NCI-H146 treated with DMSO at 0.1 percent for 48 hours (cell line): ENCODE measurements around the gene TBC1D16.
A peak's percentile ranks its signal among the peaks of the same experiment; 100 is the strongest.
"Not testable (repeated sequence)": the region's sequence is repeated elsewhere in the genome, so short reads cannot be mapped to it uniquely, and the experiment has no call there.

ENCODE experiments used
- DNase-seq: peaks from one replicate; lab custom pipeline; 2025; ENCODE audit not compliant: unreplicated experiment; lab: John Stamatoyannopoulos, UW

Gene TBC1D16

GRCh38 chr17:80006339-80006720 is 29.3 kb downstream of the TBC1D16 start:
- no peak for DNase-seq

- DNase-seq: no peak
Measured at GRCh38 chr17:80005360-80006338, 30.0 kb downstream of the TBC1D16 start.

GRCh38 chr17:80003969-80004368 is 31.7 kb downstream of the TBC1D16 start:
- no peak for DNase-seq

- DNase-seq: no peak
Measured at GRCh38 chr17:80002690-80003490, 32.8 kb downstream of the TBC1D16 start.

GRCh38 chr17:80002070-80002641 is 33.5 kb downstream of the TBC1D16 start:
- DNase-seq: no peak

GRCh38 chr17:80000981-80001775 is 34.5 kb downstream of the TBC1D16 start:
- no peak for DNase-seq

GRCh38 chr17:80000136-80000535 is 35.5 kb downstream of the TBC1D16 start:
- DNase-seq: no peak

GRCh38 chr17:79997011-79997660 is 38.5 kb downstream of the TBC1D16 start:
- no peak for DNase-seq

- no peak for DNase-seq
Measured at GRCh38 chr17:79996291-79996690, 39.4 kb downstream of the TBC1D16 start.

GRCh38 chr17:79995696-79996095 is 40.0 kb downstream of the TBC1D16 start:
- DNase-seq: no peak

- DNase-seq: no peak
Measured at GRCh38 chr17:79994602-79995001, 41.1 kb downstream of the TBC1D16 start.

- DNase-seq: not testable (repeated sequence)
Measured at GRCh38 chr17:79994228-79994569, 41.5 kb downstream of the TBC1D16 start.

GRCh38 chr17:79993390-79994227 is 42.1 kb downstream of the TBC1D16 start:
- peak; percentile 52 for DNase-seq

- no peak for DNase-seq
Measured at GRCh38 chr17:79992649-79993389, 42.9 kb downstream of the TBC1D16 start.

GRCh38 chr17:79991924-79992648 is 43.6 kb downstream of the TBC1D16 start:
- DNase-seq: peak; percentile 33

GRCh38 chr17:79991140-79991923 is 44.3 kb downstream of the TBC1D16 start:
- peak; percentile 54 for DNase-seq

- DNase-seq: no peak
Measured at GRCh38 chr17:79990704-79991103, 45.0 kb downstream of the TBC1D16 start.
